Endothelial cell of umbilical vein (primary cell): ENCODE results near the gene CSK. TPM values are rescaled to one million over a fixed set of nuclear protein-coding genes. Genes with fewer than 3 reads are reported as not detected.

Experiments used
- BruUV-seq: library from RNA; stranded (reverse); fragments of 400-500 nt; replicated peaks from 2 replicates; lab custom pipeline; 2021; lab: Mats Ljungman, UMichigan
- CTCF ChIA-PET: fragments of 300-600, 350-600 bp; sonication (Branson Sonifier 250); formaldehyde crosslinking; loops from one replicate; lab custom pipeline; 2021; ENCODE audit warnings: antibody characterized with exemption, inconsistent platforms; lab: Charles Lee
- POLR2A ChIA-PET: fragments of 300-600, 350-600 bp; sonication (Branson Sonifier 250); formaldehyde crosslinking; loops from one replicate; lab custom pipeline; 2021; ENCODE audit warnings: antibody characterized with exemption, inconsistent platforms; lab: Charles Lee
- DNase-seq: peaks from one replicate; pipeline ENCODE4 v3.0.0-alpha.2; 2011; ENCODE audit warnings: low read depth, low spot score
- FAIRE-seq: peaks from 2 replicates; lab custom pipeline; 2011; peaks lifted over from hg19 to GRCh38; lab: Jason Lieb, UNC
- H2AFZ ChIP-seq: 2 replicates; pipeline ENCODE4 v1.6.0; 2012; ENCODE audit warnings: low read depth, low read length, control low read depth, inconsistent platforms
- H3K27ac ChIP-seq: 2 replicates; pipeline ENCODE4 v1.5.1; 2011; ENCODE audit warnings: low read depth, mild to moderate bottlenecking, control low read depth, low read length, moderate library complexity; ENCODE audit not compliant: insufficient read depth
- H3K27me3 ChIP-seq, 2 experiments: 2 replicates each; pipeline versions ENCODE4 v1.6.0 to v1.6.1; 2011; ENCODE audit warnings: low read length in 2 of 2, mixed read lengths in 1 of 2; ENCODE audit not compliant: control insufficient read depth in 2 of 2, insufficient read depth in 2 of 2
- H3K36me3 ChIP-seq, 2 experiments: 2 replicates in 1 of 2; 3 replicates in 1 of 2; pipeline ENCODE4 v1.5.1; 2011; ENCODE audit warnings: low read length in 2 of 2, mild to moderate bottlenecking in 1 of 2, moderate library complexity in 1 of 2; ENCODE audit not compliant: control insufficient read depth in 2 of 2, insufficient read depth in 2 of 2; ENCODE audit errors: extremely low read depth in 1 of 2
- H3K4me1 ChIP-seq: 3 replicates; pipeline ENCODE4 v1.5.1; 2011; ENCODE audit warnings: mild to moderate bottlenecking, low read length; ENCODE audit not compliant: control insufficient read depth, insufficient read depth; ENCODE audit errors: extremely low read depth
- H3K4me2 ChIP-seq: 2 replicates; pipeline ENCODE4 v1.6.1; 2011; ENCODE audit warnings: low read length, control low read depth, mixed read lengths; ENCODE audit not compliant: insufficient read depth
- H3K4me3 ChIP-seq, 3 experiments: fragments of 200-600 bp in 1 of 3; sonication (generic), shearing (Covaris generic) in 1 of 3; replicated peaks in 1 of 3; 2 replicates each; pipeline ENCODE4 v1.5.1; 2011 to 2016; ENCODE audit warnings: control low read depth in 3 of 3, low read length in 3 of 3, mild to moderate bottlenecking in 2 of 3, inconsistent platforms in 1 of 3, low read depth in 1 of 3, moderate library complexity in 1 of 3; ENCODE audit not compliant: insufficient read depth in 1 of 3
- H3K79me2 ChIP-seq: 2 replicates; pipeline ENCODE4 v1.6.0; 2012; ENCODE audit warnings: low read length, inconsistent platforms; ENCODE audit not compliant: control insufficient read depth, insufficient read depth
- H3K9ac ChIP-seq: replicated peaks from 2 replicates; pipeline ENCODE3; 2011; ENCODE audit warnings: low read length, control low read depth; ENCODE audit not compliant: insufficient read depth; ENCODE audit errors: extremely low read depth
- H3K9me1 ChIP-seq: replicated peaks from 3 replicates; pipeline ENCODE4 v1.6.0; 2011; ENCODE audit warnings: mild to moderate bottlenecking, low read length; ENCODE audit not compliant: control insufficient read depth, insufficient read depth; ENCODE audit errors: extremely low read depth
- H3K9me3 ChIP-seq: replicated peaks from 2 replicates; pipeline ENCODE4 v1.5.1; 2012; ENCODE audit warnings: low read length, inconsistent platforms; ENCODE audit not compliant: control insufficient read depth, insufficient read depth
- H4K20me1 ChIP-seq: replicated peaks from 2 replicates; pipeline ENCODE3; 2011; ENCODE audit warnings: mild to moderate bottlenecking, low read length; ENCODE audit not compliant: control insufficient read depth, insufficient read depth; ENCODE audit errors: extremely low read depth
- CTCF ChIP-seq, 2 donors: IDR thresholded peaks; 1 replicate in 1 of 2; 2 replicates in 1 of 2; pipeline ENCODE4 v1.5.1; 2011; ENCODE audit warnings: low read length in 2 of 2, mild to moderate bottlenecking in 2 of 2, moderate library complexity in 2 of 2, control low read depth in 1 of 2, inconsistent platforms in 1 of 2, low read depth in 1 of 2; ENCODE audit not compliant: insufficient read depth in 1 of 2; ENCODE audit errors: extremely low read depth in 1 of 2
- EZH2 ChIP-seq: IDR thresholded peaks from 2 replicates; pipeline ENCODE4 v1.6.1; 2012; ENCODE audit warnings: borderline replicate concordance, low read depth, mild to moderate bottlenecking, moderate library complexity, low read length, inconsistent platforms; ENCODE audit not compliant: severe bottlenecking
- FOS ChIP-seq: IDR thresholded peaks from 2 replicates; pipeline ENCODE4 v1.6.1; 2011; ENCODE audit warnings: mild to moderate bottlenecking, low read length, moderate library complexity, borderline replicate concordance; ENCODE audit not compliant: insufficient read depth
- GATA2 ChIP-seq: IDR thresholded peaks from 2 replicates; pipeline ENCODE4 v1.7.0; 2011; ENCODE audit warnings: low read depth, mild to moderate bottlenecking, moderate library complexity, mixed read lengths, low read length; ENCODE audit not compliant: insufficient read length, insufficient read depth
- JUN ChIP-seq: IDR thresholded peaks from 2 replicates; pipeline ENCODE4 v1.6.1; 2011; ENCODE audit warnings: borderline replicate concordance, low read depth; ENCODE audit not compliant: insufficient read length, insufficient read depth
- MAX ChIP-seq: IDR thresholded peaks from 2 replicates; pipeline ENCODE4 v1.6.1; 2011; ENCODE audit not compliant: insufficient read depth, insufficient read length
- MYC ChIP-seq: IDR thresholded peaks from one replicate; pipeline ENCODE4 v1.6.1; 2011; ENCODE audit warnings: mild to moderate bottlenecking, low read depth, low read length
- POLR2A ChIP-seq: IDR thresholded peaks from 2 replicates; pipeline ENCODE4 v1.6.1; 2012; ENCODE audit warnings: low read depth, mild to moderate bottlenecking, control low read depth, low read length
- POLR2AphosphoS5 ChIP-seq: IDR thresholded peaks from 2 replicates; pipeline ENCODE4 v1.6.1; 2012; ENCODE audit warnings: low read depth, mild to moderate bottlenecking, control low read depth, low read length, moderate library complexity; ENCODE audit not compliant: insufficient read depth
- dilution Hi-C: fragments of 300-500 bp; cut with MboI; formaldehyde crosslinking; loops from one replicate; pipeline ENCODE4 v1.15.0; 2019; ENCODE audit warnings: low sequenced_read_pairs; ENCODE audit not compliant: extremely low pct_ligation_motif_present
- intact Hi-C: fragments of 100-400 bp; cut with micrococcal nuclease; formaldehyde crosslinking; loops from one replicate; pipeline ENCODE4 v1.10.0; 2022
- polyA plus RNA-seq, 4 experiments: library from polyadenylated mRNA; depleted of rRNA in 3 of 4; stranded (reverse) in 3 of 4; unstranded in 1 of 4; fragments of >200 nt; gene quantifications; 2 replicates each; pipeline versions ENCODE4 v1.2.1 to v1.2.3, GENCODE V29; 2011 to 2012; ENCODE audit warnings: missing spikeins in 1 of 4
- total RNA-seq: library from RNA; stranded (reverse); gene quantifications from 2 replicates; pipeline ENCODE4 v1.2.3, GENCODE V29; 2021

Gene CSK
- total and polyA plus RNA-seq, 2 donors (not counting 3 experiments of a cell fraction or from before 2014, with no cell fraction given): 41.2 to 104 TPM

- dilution Hi-C loops: no loop called here
- H3K4me1 ChIP-seq: no peaks in the 10 kb centered on the region
- H3K9me3 ChIP-seq: no peaks in the 10 kb centered on the region
- H3K27me3 ChIP-seq: peaks cover 14 to 17% of the 10 kb centered on the region in 2 experiments
- intact Hi-C loops: no loop called here
- no peak overlapping the region for H3K27ac ChIP-seq
- no peak overlapping the region for H3K4me2 ChIP-seq
- no peak for DNase-seq
- H3K9ac ChIP-seq: no peak overlapping the region
- TF ChIP-seq EZH2 (no peak), FOS (no peak), MAX (no peak), GATA2 (no peak)
- no peaks in the 10 kb centered on the region for H4K20me1 ChIP-seq
- H3K9me1 ChIP-seq: no peaks in the 10 kb centered on the region
- no peak overlapping the region for H2AFZ ChIP-seq
- POLR2A ChIA-PET: no interaction called here
- no peak overlapping the region for H3K4me3 ChIP-seq
- BruUV-seq: no TSS peak
- CTCF ChIA-PET: interaction anchor here (2.6 to 3.6 kb wide), 2 partner anchors 11 to 54 kb away, joined by 10 to 19 read pairs; no protein-coding TSS in a partner anchor
- no peak for FAIRE-seq
- H3K36me3 ChIP-seq: no peaks in the 10 kb centered on the region
- no peaks in the 10 kb centered on the region for H3K79me2 ChIP-seq
Measured at GRCh38 chr15:74824976-74825375, 43.1 kb downstream of the CSK start.

GRCh38 chr15:74825866-74826265 is 44.0 kb downstream of the CSK start:
- TF ChIP-seq EZH2: no peak
- no peak for TF ChIP-seq POLR2A
- TF ChIP-seq POLR2AphosphoS5: no peak
- no peak for TF ChIP-seq MYC
- no peak for TF ChIP-seq FOS
- TF ChIP-seq GATA2: no peak
- no peak for TF ChIP-seq JUN
- no peak for TF ChIP-seq CTCF (IDR thresholded peaks at IDR 0.05; ENCODE audit: extremely low read depth in 1 of 2, insufficient read depth in 1 of 2, low read depth in 1 of 2, low read length in 2 of 2)
- TF ChIP-seq MAX: no peak
- intact Hi-C loops: no loop called here
- Histone ChIP-seq H3K27me3 (peaks cover 14 to 17% of the 10 kb centered on the region in 2 experiments), H3K9ac (no peak overlapping the region), H3K4me2 (no peak overlapping the region), H3K79me2 (no peaks in the 10 kb centered on the region), H2AFZ (no peak overlapping the region), H3K4me3 (no peak overlapping the region), H3K9me1 (no peaks in the 10 kb centered on the region), H3K9me3 (no peaks in the 10 kb centered on the region), H3K27ac (no peak overlapping the region), H3K4me1 (no peaks in the 10 kb centered on the region), H3K36me3 (no peaks in the 10 kb centered on the region), H4K20me1 (no peaks in the 10 kb centered on the region)
- POLR2A ChIA-PET: no interaction called here
- FAIRE-seq (no peak), DNase-seq (no peak)
- CTCF ChIA-PET: interaction anchor here (1.0 to 3.6 kb wide), 5 partner anchors 9 to 76 kb away, joined by 5 to 19 read pairs (median 6); no protein-coding TSS in a partner anchor
- dilution Hi-C loops: no loop called here
- no TSS peak for BruUV-seq
